T1000 (cell line): Measurements from ENCODE around the gene N4BP2L2.

ENCODE experiments used
- DNase-seq: peaks from one replicate; lab custom pipeline; 2025; ENCODE audit warnings: mixed read lengths; lab: John Stamatoyannopoulos, UW

Gene N4BP2L2

GRCh38 chr13:32426191-32426989 is 112.2 kb downstream of the N4BP2L2 start:
- no peak for DNase-seq

GRCh38 chr13:32425158-32425557 is 113.4 kb downstream of the N4BP2L2 start:
- no peak for DNase-seq

GRCh38 chr13:32423592-32423991 is 115.0 kb downstream of the N4BP2L2 start:
- DNase-seq = no peak

- DNase-seq = no peak
These were observed 118.7 kb downstream of the N4BP2L2 start for GRCh38 chr13:32419862-32420261.

- no peak for DNase-seq
These were observed 120.6 kb downstream of the N4BP2L2 start for GRCh38 chr13:32417995-32418394.

- DNase-seq = no peak
These were observed 123.6 kb downstream of the N4BP2L2 start for GRCh38 chr13:32415019-32415418.

GRCh38 chr13:32414580-32414979 is 124.0 kb downstream of the N4BP2L2 start:
- no peak for DNase-seq

- DNase-seq = no peak
These were observed 125.3 kb downstream of the N4BP2L2 start for GRCh38 chr13:32413284-32413683.

GRCh38 chr13:32409561-32410421 is 128.8 kb downstream of the N4BP2L2 start:
- DNase-seq = no peak

GRCh38 chr13:32409001-32409313 is 129.6 kb downstream of the N4BP2L2 start:
- no peak for DNase-seq

GRCh38 chr13:32408296-32409000 is 130.1 kb downstream of the N4BP2L2 start:
- DNase-seq = no peak

GRCh38 chr13:32407854-32408253 is 130.7 kb downstream of the N4BP2L2 start:
- DNase-seq = no peak

- no peak for DNase-seq
These were observed 135.5 kb downstream of the N4BP2L2 start for GRCh38 chr13:32403108-32403507.

- DNase-seq = no peak
These were observed 147.4 kb downstream of the N4BP2L2 start for GRCh38 chr13:32391101-32391619.

GRCh38 chr13:32390484-32390883 is 148.1 kb downstream of the N4BP2L2 start:
- DNase-seq = no peak

GRCh38 chr13:32390048-32390447 is 148.5 kb downstream of the N4BP2L2 start:
- DNase-seq = no peak

GRCh38 chr13:32385410-32385809 is 153.2 kb downstream of the N4BP2L2 start:
- DNase-seq = no peak

- DNase-seq = no peak
These were observed 153.9 kb downstream of the N4BP2L2 start for GRCh38 chr13:32384702-32385101.

- DNase-seq = no peak
These were observed 154.6 kb downstream of the N4BP2L2 start for GRCh38 chr13:32383836-32384618.
